ENCODE data around the gene CFAP61. TPM values are rescaled to one million over a fixed set of nuclear protein-coding genes. Genes with fewer than 3 reads are reported as not detected.

CFAP61 gene
- total and polyA plus RNA-seq, 9 of the 15 experiments (the other 6 are each of a cell fraction or from before 2014, with no cell fraction given) = 0.11 TPM; not detected in 8

DNA sequence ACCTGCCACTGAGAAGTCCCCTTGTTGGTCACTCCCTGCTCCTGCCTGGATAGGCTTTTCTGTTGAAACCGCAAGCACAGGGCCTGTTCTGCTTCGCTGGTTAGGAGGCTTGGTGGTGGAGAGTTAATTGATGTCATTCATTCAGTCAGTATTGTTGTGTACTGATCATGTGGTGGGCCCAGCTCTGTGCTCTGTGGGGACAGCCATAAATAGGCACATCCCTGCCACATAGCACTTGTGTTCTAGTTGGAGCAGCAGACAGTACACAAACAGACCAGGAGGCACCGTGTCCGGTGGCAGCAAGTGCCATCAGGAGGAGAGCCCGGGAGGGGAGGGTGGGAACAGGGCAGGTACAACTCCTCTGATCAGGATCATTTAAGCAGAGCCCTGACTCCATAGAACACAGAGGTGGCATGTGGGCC is 160.4 kb downstream of the CFAP61 start (continued):
- TF ChIP-seq, protein P1, sequence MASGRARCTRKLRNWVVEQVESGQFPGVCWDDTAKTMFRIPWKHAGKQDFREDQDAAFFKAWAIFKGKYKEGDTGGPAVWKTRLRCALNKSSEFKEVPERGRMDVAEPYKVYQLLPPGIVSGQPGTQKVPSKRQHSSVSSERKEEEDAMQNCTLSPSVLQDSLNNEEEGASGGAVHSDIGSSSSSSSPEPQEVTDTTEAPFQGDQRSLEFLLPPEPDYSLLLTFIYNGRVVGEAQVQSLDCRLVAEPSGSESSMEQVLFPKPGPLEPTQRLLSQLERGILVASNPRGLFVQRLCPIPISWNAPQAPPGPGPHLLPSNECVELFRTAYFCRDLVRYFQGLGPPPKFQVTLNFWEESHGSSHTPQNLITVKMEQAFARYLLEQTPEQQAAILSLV (tag; IDR thresholded peaks at IDR 0.05) = no peak
- TF ChIP-seq ZNF561 (CRISPR knock-in tag; conservative IDR thresholded peaks at IDR 0.05) (no peak), DACH1 (IDR thresholded peaks at IDR 0.05; ENCODE audit: partially characterized antibody) (no peak), NCOA4 (IDR thresholded peaks at IDR 0.05; ENCODE audit: partially characterized antibody) (no peak), ZNF23 (CRISPR knock-in tag; IDR thresholded peaks at IDR 0.05) (no peak), FOXK2 (conservative IDR thresholded peaks at IDR 0.05 in 1 of 2, IDR thresholded peaks at IDR 0.05 in 1 of 2; ENCODE audit: low read depth in 2 of 2) (no peak), RBM14 (IDR thresholded peaks at IDR 0.05; ENCODE audit: borderline replicate concordance, insufficient read depth, low read depth, low read length) (no peak)
- TF ChIP-seq, protein P2, sequence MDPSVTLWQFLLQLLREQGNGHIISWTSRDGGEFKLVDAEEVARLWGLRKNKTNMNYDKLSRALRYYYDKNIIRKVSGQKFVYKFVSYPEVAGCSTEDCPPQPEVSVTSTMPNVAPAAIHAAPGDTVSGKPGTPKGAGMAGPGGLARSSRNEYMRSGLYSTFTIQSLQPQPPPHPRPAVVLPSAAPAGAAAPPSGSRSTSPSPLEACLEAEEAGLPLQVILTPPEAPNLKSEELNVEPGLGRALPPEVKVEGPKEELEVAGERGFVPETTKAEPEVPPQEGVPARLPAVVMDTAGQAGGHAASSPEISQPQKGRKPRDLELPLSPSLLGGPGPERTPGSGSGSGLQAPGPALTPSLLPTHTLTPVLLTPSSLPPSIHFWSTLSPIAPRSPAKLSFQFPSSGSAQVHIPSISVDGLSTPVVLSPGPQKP (CRISPR knock-in tag; IDR thresholded peaks at IDR 0.05) = no peak
- TF ChIP-seq, protein P3, sequence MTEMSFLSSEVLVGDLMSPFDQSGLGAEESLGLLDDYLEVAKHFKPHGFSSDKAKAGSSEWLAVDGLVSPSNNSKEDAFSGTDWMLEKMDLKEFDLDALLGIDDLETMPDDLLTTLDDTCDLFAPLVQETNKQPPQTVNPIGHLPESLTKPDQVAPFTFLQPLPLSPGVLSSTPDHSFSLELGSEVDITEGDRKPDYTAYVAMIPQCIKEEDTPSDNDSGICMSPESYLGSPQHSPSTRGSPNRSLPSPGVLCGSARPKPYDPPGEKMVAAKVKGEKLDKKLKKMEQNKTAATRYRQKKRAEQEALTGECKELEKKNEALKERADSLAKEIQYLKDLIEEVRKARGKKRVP (CRISPR knock-in tag; IDR thresholded peaks at IDR 0.05) = no peak
- TF ChIP-seq, protein P4, sequence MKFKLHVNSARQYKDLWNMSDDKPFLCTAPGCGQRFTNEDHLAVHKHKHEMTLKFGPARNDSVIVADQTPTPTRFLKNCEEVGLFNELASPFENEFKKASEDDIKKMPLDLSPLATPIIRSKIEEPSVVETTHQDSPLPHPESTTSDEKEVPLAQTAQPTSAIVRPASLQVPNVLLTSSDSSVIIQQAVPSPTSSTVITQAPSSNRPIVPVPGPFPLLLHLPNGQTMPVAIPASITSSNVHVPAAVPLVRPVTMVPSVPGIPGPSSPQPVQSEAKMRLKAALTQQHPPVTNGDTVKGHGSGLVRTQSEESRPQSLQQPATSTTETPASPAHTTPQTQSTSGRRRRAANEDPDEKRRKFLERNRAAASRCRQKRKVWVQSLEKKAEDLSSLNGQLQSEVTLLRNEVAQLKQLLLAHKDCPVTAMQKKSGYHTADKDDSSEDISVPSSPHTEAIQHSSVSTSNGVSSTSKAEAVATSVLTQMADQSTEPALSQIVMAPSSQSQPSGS (CRISPR knock-in tag; IDR thresholded peaks at IDR 0.05) = no peak
